Stimulated activated CD8-positive, alpha-beta memory T cell treated with anti-CD3 and anti-CD28 coated beads, Interleukin-7, amount 100 ng/mL, for 1 hour (primary cell): Measurements from ENCODE around the gene NAPB.
"Not testable (repeated sequence)": the region's sequence is repeated elsewhere in the genome, so short reads cannot be mapped to it uniquely, and the experiment has no call there.

ENCODE experiments used
- DNase-seq, 2 donors: peaks; one replicate each; pipeline ENCODE4 v3.0.0-alpha.2; 2020; ENCODE audit warnings: low read depth in 2 of 2

The NAPB gene

DNA sequence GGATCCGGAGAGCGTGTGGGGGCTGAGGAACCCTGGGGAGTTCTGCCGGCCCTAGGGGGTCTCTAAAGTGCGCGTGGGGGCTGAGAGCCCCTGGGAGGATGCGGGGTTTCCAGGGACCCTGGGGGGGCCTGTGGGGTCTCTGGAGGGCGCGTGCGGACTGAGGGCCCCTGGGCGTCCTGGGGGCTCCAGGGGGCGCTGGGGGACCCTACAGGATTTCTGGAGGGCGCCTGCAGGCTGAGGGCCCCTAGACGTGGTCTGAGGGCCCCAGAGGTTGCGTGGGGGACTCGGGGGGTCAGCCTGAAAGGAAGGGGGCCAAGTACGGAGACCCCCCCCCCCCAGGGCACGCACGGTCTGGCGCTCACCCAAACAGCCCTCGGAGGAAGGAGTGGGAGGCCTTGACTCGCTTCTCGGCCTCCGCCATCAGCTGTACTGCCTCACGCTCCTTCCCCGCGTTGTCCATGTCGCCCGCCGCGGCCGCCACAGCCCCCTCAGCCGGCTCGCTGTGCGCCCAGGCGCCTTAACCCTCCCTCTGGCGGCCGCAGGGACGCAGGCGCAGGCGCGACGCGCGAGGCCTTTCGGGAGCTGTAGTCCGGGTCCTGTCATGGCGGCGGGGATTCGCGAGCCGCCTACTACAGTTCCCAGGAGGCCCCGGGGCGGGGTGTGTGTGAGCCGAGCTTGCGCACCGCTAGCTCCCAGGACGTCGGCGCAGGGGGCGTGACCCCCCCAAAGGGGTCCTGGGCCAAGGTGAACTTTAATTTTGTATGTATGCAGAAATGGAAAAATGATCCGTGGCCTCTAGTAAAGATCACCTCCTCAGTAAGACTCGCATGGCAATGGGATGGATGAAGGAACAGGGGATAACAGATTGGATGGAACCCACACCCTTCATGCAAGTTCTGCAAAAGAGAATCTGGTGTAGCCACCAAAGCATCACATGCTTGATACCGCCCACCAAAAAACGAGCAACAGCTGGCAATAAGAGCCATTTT lies at the start of gene NAPB:
Gene NAPB, minus strand, starts transcription at position 546 of the 989 bp plus-strand sequence. Its CDS starts 86 bp downstream, at position 460.
- DNase-seq = peak; percentile 74 to 88

DNA sequence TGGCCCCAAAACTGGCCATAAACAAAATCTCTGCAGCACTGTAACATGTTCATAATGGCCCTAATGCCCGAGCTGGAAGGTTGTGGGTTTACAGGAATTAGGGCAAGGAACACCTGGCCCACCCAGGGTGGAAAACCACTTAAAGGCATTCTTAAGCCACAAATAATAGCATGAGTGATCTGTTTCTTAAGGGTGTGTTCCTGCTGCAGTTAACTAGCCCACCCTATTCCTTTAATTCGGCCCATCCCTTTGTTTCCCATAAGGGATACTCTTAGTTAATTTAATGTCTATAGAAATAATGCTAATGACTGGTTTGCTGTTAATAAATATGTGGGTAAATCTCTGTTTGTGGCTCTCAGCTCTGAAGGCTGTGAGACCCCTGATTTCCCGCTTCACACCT lies 45.7 kb upstream of the NAPB start:
- not testable (repeated sequence) for DNase-seq

DNA sequence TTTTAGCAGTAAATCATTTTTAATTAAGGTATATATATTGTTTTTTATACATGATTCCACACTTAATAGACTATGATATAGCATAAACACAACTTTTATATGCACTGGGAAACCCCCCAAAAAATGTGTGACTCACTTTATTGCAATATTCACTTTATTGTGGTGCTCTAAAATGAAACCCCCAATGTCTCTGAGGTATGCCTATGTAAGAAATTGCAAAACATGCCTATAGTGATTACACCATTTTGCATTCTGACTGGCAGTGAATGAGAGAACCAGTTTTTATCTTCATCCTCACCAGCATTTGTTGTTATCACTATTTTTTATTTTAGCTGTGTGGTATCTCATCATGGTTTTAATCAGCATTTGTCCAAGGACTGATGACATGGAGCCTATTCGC lies 39.9 kb upstream of the NAPB start:
- no peak for DNase-seq

DNA sequence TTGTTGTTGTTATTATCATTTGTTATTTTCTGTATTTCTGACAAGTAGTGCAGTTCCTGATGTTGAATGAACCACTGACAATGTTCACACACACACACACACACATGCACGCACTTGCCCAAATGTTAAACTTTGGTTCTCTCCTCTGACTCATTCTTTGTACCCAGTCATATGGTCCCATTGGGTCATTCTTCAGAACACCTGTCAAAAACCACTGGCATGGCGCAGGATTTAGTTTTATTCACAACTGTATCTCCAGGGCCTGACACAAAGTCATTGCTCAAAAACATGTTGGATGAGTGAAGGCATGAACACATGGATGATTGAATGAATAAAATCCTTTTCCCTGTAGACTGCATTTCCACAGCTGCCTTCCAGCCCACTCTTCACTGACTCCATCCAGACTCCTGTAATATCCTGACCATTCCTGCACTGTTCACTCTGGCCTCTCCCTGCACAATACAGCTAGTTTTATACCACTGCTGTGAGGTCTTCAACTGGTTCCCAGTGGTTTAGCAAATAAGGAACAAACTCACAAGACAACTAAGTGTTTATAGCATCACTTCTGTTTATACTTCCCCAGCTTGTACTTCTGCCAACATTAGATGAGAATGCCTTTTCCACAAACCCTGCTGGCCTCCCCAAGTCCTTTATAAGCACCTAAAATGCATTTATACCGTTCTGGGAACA lies 38.3 kb upstream of the NAPB start:
- no peak for DNase-seq

DNA sequence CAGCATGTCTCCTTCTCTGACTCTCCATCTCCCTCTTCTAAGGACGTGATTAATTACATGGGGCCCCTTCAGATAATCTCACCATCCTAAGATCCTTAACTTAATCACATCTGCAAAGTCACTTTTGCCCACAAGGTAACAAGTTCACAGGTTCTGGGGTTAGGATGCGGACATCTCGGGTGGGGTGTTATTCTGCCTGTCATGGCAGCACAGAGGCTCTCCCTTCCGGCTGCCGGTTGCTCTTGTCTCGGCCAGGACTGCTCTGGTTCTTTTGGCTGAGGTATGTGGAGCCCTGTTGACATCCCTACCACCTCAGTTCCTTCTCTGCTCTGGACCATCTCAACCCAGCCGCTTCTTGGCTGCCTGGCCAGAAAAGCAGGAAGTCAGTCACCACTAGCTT lies 35.6 kb upstream of the NAPB start:
- DNase-seq = no peak

DNA sequence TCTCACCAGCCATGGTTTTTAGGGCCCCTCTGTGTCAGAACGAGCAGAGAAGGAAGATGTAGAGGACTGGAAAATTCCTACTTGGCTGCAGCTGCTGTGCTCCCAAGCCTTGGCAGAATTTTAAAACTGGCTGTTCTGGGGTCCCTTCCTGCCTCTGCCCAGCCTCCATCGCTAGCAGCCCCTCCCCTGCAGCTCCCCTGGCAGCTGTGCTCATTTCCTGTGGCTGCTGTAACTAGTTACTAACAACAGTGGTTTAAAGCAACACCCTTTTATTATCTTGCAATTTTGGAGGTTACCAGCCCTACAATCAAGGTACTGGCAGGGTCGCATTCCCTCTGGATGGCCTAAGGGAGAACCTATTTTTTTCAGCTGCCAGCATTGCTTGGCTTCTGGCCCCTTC lies 35.1 kb upstream of the NAPB start:
- no peak for DNase-seq

DNA sequence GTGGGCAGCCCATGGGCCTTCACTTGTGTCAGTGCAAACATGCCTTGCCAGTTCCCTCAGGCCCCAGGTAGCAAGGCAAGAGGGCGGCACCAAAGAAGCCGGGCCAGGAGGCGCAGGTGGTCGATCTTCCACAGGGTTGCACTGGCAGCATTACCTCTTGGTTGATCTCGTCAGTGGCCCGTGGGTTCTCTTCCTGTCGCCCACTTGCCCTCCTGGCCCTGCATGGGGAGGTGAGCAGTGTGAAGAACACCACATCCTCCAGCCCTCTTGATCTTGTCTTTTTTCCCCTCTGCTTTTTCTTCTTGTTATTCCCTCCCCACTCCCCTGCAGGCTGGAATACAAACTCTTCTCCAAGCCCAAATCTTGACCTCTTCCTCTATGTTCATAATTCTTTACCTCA lies 34.4 kb upstream of the NAPB start:
- no peak for DNase-seq

DNA sequence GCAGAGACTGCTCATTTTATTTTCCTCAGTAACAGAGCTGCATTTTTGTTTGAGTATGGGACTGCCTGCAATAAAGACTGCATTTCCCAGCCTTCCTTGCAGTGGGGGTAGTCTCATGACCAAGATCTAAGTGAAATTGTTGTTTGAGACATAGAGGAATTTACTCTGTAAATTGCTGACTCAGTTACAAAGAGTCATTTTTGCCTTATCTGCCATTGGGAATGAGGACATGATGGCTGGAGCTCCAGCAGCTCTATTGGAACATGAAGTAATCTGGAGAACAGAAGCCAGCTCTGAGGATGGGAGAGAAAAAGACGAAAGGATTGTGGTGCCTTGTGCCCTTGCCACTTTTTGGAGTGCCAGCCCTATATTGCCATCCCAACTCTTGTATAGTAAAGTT lies 33.5 kb upstream of the NAPB start:
- no peak for DNase-seq

DNA sequence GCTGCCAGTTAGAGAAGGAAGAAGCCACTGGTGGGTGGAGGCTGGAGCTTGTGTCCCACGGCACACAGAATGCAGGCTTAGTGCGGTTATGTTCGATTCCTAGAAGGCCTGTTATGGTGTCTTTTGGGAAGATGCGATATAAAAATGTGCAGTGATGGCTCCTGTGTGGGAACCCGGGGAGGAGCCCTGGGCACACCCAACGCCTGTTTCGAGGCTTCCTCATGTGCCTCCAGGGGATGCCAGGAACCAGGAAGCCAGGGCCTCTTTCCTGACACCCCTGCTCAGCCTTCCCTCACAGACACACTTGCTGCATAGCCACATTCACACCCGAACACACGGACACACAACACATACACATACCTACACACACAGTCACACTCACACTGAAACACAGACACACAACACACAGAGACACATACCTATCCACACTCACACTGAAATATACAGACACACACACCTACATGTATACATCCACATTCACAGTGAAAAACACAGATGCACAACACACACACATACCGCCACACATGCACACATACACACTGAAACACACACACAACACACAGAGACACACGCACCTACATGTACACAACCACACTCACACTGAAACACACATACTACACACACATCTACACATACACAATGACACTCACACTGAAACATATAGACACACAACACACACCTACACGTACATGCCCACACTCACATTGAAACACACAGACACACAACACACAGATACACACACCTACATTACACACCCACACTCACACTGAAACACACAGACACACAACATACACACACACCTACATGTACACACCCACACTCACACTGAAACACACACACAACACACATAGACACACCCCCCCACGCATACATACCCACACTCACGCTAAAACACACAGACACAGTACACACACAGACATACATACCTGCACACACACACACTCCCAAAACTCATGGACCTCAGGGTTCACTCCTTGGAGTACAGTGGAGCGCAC lies 32.6 kb upstream of the NAPB start:
- DNase-seq = no peak

DNA sequence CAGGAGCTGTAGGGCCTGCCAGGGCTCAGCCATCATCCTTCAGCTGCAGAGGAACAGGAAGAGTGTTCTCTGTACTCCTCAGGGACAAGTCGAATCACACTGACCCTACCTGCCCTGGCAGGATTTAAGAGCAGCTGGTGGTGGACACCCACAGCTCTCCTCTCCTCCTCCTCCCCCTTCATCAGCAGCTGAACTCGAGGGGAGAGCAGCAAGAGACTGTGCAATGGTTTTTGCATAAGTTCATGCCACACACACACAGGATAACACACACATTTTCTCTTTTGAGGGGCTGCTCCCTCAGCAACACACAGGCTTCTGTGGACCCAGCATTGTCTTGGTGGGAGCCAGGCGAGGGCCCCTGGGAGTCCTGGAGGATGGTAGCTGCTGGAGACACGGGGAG lies 31.5 kb upstream of the NAPB start, which contains the start of gene CST11:
Gene CST11, minus strand, starts transcription at position 101 of the 400 bp plus-strand sequence. Its CDS starts 65 bp downstream, at position 36.
- no peak for DNase-seq

DNA sequence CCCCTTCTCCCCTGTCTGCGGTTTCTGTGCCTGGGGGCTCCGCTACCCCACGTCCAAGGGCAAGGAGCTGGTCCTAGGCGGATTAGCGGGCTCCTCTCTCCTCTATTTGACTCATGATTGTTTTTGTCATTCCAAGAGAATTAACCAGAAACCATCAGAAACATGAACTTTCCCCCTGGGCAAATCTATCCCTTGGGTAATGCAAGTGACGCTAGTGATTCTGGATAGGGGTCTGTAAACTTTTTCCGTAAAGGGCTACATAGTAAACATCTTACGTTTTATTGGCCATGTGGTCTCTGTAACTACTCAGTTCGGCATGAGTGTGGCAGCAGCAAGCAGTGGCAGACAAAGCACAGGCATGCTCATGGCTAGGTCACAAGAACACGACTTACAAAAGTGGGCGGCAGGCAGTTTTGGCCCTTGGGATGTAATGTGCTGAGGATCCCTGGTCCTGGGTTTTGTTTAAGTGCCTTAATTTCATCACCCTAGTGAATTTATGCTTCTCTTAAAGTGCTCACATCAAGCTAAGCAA lies 30.7 kb upstream of the NAPB start:
- no peak for DNase-seq

DNA sequence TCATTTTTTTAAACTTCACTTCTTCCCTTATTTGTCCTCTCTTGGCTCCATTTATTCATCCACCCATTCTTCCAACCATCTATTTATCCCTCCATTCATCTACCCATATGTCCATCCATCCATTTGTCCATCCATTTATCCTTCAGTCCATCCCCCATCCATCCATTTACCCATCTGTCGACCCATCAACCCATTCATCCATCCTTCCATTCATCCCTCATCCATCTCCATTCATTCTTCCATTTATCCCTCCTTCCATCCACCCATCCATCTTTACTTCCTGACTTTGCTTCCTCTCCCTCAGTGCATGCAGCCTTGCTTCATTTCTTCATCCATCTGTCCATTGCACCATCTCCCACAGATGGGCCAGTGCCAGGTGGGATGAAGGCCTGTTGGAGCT lies 29.6 kb upstream of the NAPB start:
- no peak for DNase-seq

DNA sequence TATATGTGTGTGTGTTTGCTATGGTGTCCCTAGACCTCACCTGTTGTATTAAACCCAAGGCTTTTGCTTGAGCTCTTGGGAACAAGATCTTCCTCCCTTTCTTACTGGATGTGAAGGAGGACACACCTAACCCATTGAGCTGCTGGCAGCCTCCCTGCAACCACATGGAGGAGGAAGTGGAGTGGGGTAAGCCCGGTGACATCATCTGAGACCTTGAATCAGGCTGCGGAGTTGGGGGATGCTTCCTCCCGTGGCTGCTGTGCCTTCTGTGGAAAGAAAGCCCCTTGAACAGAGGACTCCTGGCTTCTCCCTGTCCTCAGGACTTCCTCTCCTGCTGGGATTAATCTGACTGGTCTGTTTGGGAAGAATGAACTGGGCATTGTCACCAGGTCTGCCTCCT lies 28.1 kb upstream of the NAPB start:
- no peak for DNase-seq

DNA sequence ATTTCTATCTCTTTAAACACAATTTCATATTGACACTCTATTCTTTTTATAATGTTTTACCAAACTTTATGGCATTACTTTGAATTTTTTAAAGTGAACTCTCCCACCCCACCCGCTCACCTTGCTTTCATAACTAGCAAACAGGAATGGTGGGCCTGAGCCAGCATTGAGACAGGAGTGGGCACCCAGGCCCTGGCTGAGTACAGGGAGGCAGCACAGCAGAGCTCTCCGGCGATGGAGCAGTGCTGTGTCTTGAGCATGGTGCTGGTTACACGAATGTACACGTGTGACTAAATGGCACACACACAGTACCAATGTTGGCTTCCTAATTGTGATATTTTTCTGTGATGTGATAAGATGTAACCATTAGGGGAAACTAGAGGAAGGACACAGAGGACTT lies 26.9 kb upstream of the NAPB start:
- no peak for DNase-seq

DNA sequence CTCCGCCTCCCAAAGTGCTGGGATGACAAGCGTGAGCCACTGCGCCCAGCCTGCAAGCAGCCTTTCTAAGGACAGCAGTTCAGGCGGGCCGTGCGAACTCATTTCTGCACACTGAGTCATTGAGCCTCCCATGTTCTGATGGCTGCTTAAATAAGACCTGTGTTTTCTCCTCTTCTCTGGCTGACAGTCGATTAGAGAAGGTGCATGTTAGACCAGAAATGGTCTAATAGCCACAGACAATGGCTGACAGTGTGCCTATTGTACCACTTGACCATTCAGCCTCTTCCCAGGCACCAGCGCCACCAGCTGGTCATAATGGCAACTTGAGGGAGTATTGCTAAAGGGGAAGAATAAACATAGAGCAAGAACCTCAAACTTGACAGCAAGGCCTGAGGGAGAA lies 25.2 kb upstream of the NAPB start:
- no peak for DNase-seq

DNA sequence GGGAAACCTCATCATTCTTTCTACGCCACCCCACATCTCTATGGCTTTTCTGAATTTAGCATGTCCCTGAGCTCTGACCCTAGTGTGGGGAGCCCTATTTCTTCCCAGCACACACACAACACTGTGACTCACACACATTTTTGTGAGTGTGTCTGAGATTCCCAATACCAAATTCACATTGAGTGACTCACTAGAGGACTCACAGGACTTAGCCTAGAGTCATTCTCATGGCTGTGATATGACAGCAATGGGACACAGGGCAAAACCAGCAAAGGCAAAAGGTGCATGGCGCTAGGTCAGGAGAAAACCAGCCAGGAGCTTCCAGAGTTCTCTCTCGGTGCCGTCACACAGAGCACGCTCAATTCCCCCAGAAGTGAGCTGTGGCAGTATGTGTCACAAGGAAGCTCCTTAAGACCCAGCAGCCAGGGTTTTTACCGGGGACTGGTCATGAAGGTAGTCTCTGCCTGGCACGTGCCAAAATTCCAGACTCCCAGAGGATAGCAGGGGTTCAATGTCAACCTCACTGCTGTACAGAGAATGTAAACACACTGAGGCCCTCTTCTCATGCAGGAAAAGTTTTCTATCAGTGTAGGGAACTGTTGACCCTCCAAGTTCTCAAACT lies 24.4 kb upstream of the NAPB start:
- DNase-seq = no peak

DNA sequence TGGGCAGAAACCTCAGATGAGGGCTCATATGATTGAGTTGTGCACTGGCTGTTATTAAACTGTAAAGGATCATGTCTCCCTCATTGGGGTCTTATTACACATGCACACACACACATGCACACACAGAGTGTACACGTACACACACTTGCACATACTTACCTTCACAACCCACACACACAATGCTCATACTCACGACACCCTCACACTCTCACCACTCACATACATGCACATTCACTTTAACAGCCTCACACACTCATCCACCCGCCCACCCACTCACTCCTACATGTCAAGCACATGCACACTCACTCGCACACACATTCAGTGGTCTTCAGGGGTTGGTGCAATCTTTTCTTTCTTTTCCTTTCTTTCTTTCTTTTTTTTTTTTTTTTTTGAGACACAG lies 23.6 kb upstream of the NAPB start:
- no peak for DNase-seq

DNA sequence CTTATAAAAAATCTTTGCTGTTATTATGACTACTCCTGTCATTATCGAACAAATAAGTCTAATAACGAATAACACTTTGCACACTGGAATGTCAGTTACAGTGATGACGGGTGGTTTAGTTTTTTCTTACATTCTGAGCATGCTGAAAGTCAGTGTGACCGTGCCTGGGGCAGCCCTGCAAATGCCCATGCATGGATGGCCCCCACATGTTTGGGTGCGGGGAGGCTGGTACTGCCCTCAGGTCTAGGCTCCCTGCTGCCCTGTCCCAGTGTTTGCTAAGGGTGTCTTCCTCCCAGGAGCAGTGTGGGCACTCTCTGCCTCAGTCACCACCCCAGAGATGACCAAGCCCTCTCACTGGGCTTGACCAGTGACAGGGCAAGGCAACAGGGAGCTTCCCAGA lies 21.1 kb upstream of the NAPB start:
- DNase-seq = no peak

DNA sequence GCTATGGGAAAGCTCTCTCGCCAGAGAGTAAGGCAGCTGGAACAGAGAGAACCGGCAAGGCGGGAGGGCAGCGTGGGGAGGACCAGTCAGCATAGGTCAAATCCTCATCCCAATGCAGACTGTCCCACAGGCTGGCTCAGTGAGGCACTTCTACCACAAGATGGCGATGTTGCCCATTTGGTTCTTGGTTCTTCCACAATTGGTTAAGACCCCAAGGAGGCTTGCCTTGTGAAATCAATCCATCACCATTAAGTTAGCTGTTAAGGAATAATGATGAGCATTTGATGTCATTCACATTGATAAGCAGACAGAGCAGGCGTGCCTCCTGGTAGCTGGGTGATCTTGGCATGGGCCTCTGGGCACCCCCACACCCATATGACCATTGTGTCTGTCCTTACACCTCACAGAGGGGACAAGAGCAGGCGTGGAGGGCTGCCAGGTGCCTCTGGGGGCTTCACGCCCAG lies 20.6 kb upstream of the NAPB start:
- peak; percentile 25 to 36 for DNase-seq

DNA sequence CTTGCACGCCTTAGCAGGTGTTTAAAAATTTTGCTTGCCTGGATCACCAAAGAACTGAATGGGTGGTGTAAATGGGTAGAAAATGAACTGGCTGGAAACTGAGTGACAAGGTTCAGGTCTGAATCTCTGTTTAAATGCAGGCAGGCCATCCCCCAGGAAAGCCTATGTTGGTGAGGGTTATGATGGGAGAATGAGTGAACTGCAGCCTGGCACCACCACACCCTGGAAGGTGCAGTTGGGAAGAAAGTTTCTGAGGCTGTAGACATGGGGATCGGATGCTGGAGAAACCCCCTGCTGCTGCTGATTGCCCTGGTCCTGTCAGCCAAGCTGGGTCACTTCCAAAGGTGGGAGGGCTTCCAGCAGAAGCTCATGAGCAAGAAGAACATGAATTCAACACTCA lies 18.7 kb upstream of the NAPB start:
- no peak for DNase-seq

DNA sequence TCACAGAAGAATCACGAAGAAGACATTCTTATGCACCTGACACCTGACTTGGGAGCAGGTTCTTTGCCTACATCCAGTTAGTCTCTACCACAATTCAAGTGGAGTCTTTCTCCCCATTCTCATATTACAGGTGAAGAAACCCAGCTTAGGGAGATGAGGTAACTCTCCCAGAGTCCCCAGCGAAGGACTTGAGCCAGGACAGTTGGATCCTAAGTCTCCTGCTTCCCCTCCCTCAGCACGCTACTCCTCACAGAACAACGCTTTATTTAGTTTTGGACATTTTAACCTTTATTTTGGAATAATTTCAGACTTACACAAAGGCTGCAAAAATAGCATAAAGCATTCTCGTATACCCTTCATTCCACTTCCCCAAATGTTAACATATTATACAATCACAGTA lies 17.4 kb upstream of the NAPB start:
- no peak for DNase-seq
